ENCODE results near the gene THOC5. TPM values are rescaled to one million over a fixed set of nuclear protein-coding genes. Genes with fewer than 3 reads are reported as not detected.

The THOC5 gene
- total RNA-seq, 1 donor from 2014 or later: 80.3 TPM

GRCh38 chr22:29536411-29536810, 17.1 kb downstream of the THOC5 start:
- no peaks in the 10 kb centered on the region for H3K4me1 Mint-ChIP-seq (ENCODE audit: low read depth)
- TF ChIP-seq, protein P1, sequence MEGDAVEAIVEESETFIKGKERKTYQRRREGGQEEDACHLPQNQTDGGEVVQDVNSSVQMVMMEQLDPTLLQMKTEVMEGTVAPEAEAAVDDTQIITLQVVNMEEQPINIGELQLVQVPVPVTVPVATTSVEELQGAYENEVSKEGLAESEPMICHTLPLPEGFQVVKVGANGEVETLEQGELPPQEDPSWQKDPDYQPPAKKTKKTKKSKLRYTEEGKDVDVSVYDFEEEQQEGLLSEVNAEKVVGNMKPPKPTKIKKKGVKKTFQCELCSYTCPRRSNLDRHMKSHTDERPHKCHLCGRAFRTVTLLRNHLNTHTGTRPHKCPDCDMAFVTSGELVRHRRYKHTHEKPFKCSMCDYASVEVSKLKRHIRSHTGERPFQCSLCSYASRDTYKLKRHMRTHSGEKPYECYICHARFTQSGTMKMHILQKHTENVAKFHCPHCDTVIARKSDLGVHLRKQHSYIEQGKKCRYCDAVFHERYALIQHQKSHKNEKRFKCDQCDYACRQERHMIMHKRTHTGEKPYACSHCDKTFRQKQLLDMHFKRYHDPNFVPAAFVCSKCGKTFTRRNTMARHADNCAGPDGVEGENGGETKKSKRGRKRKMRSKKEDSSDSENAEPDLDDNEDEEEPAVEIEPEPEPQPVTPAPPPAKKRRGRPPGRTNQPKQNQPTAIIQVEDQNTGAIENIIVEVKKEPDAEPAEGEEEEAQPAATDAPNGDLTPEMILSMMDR (IDR thresholded peaks at IDR 0.05; ENCODE audit: unreplicated experiment): no peak
- H3K27me3 Mint-ChIP-seq: no peaks in the 10 kb centered on the region
- no peak overlapping the region for H3K27ac Mint-ChIP-seq
- H3K36me3 Mint-ChIP-seq (ENCODE audit: insufficient read depth): peaks cover 45% of the 10 kb centered on the region
- H3K9me3 Mint-ChIP-seq (ENCODE audit: low read depth): no peaks in the 10 kb centered on the region
- no peak overlapping the region for H3K4me3 Mint-ChIP-seq (ENCODE audit: low read depth)
- DNase-seq (ENCODE audit: low spot score, unreplicated experiment): no peak

DNA sequence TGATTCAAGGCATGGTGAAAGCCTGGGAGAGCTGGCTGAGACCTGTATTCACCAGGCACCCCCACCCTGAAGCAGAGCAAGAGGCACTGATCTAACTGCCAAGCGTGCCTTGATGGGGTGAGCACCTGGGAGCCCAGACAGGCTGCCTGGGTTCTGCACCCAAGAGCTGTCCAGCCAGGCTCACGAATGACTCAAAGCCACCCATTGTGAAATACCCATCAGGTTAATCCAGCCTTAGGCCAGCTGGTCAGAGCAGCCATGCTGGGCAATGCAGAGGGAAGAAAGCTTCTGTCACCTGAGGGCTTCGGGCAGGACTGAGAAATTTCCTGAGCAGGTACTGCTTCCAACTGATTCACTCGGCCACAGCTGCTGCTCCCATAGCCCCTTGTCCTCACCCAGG, 22.1 kb downstream of the THOC5 start:
- H3K36me3 Mint-ChIP-seq (ENCODE audit: insufficient read depth): peaks cover 38% of the 10 kb centered on the region
- H3K27ac Mint-ChIP-seq: no peak overlapping the region

GRCh38 chr22:29530716-29531115, 22.8 kb downstream of the THOC5 start:
- peaks cover 35% of the 10 kb centered on the region for H3K36me3 Mint-ChIP-seq (ENCODE audit: insufficient read depth)
- no peaks in the 10 kb centered on the region for H3K27me3 Mint-ChIP-seq
- no peak for DNase-seq (ENCODE audit: low spot score, unreplicated experiment)
- no peaks in the 10 kb centered on the region for H3K4me1 Mint-ChIP-seq (ENCODE audit: low read depth)
- no peak overlapping the region for H3K4me3 Mint-ChIP-seq (ENCODE audit: low read depth)
- H3K27ac Mint-ChIP-seq: no peak overlapping the region
- TF ChIP-seq, protein P1 (IDR thresholded peaks at IDR 0.05; ENCODE audit: unreplicated experiment): no peak
- no peaks in the 10 kb centered on the region for H3K9me3 Mint-ChIP-seq (ENCODE audit: low read depth)

More for the DNA sequence above, 22.1 kb downstream of the THOC5 start:
- Mint-ChIP-seq H3K4me3 (ENCODE audit: low read depth) (no peak overlapping the region), H3K27me3 (no peaks in the 10 kb centered on the region), H3K4me1 (ENCODE audit: low read depth) (no peaks in the 10 kb centered on the region), H3K9me3 (ENCODE audit: low read depth) (no peaks in the 10 kb centered on the region)
- no peak for DNase-seq (ENCODE audit: low spot score, unreplicated experiment)
- TF ChIP-seq, protein P1 (IDR thresholded peaks at IDR 0.05; ENCODE audit: unreplicated experiment): no peak

GRCh38 chr22:29528144-29528543, 25.4 kb downstream of the THOC5 start:
- Mint-ChIP-seq H3K36me3 (ENCODE audit: insufficient read depth) (peaks cover 34% of the 10 kb centered on the region), H3K4me3 (ENCODE audit: low read depth) (no peak overlapping the region), H3K4me1 (ENCODE audit: low read depth) (no peaks in the 10 kb centered on the region), H3K9me3 (ENCODE audit: low read depth) (no peaks in the 10 kb centered on the region), H3K27me3 (no peaks in the 10 kb centered on the region), H3K27ac (no peak overlapping the region)
- no peak for DNase-seq (ENCODE audit: low spot score, unreplicated experiment)
- TF ChIP-seq, protein P1 (IDR thresholded peaks at IDR 0.05; ENCODE audit: unreplicated experiment): no peak

GRCh38 chr22:29524442-29525191, 28.9 kb downstream of the THOC5 start:
- Mint-ChIP-seq H3K4me3 (ENCODE audit: low read depth) (no peak overlapping the region), H3K4me1 (ENCODE audit: low read depth) (no peaks in the 10 kb centered on the region), H3K9me3 (ENCODE audit: low read depth) (no peaks in the 10 kb centered on the region), H3K36me3 (ENCODE audit: insufficient read depth) (peaks cover 34% of the 10 kb centered on the region), H3K27me3 (no peaks in the 10 kb centered on the region), H3K27ac (no peak overlapping the region)
- DNase-seq (ENCODE audit: low spot score, unreplicated experiment): peak; percentile 25
- TF ChIP-seq, protein P1 (IDR thresholded peaks at IDR 0.05; ENCODE audit: unreplicated experiment): peak; percentile 49
